Transverse colon (tissue), 4 donors: ENCODE data around the gene C1QA. TPM values are rescaled to one million over a fixed set of nuclear protein-coding genes. Genes with fewer than 3 reads are reported as not detected.

Source experiments
- DNase-seq: peaks from one replicate; pipeline ENCODE4 v3.0.0-alpha.2; 2019
- H3K27ac ChIP-seq, 4 donors: fragments of 200-600 bp; sonication (generic); 2 replicates each; pipeline ENCODE4 v1.5.1; 2016 to 2018; ENCODE audit warnings: inconsistent platforms in 4 of 4
- H3K27me3 ChIP-seq: fragments of 200-600 bp; sonication (generic); 2 replicates; pipeline ENCODE4 v1.5.1; 2017; ENCODE audit warnings: inconsistent platforms
- H3K36me3 ChIP-seq, 4 donors: fragments of 200-600 bp; sonication (generic); 2 replicates each; pipeline ENCODE4 v1.5.1; 2017 to 2019; ENCODE audit warnings: inconsistent platforms in 4 of 4
- H3K4me1 ChIP-seq, 4 donors: fragments of 200-600 bp; sonication (generic); 2 replicates each; pipeline ENCODE4 v1.5.1; 2017 to 2020; ENCODE audit warnings: inconsistent platforms in 4 of 4
- H3K4me3 ChIP-seq, 4 donors: fragments of 200-600 bp; sonication (generic); 1 replicate in 1 of 4; 2 replicates in 3 of 4; pipeline versions ENCODE4 v1.5.1 to v1.6.1; 2017 to 2019; ENCODE audit warnings: inconsistent platforms in 4 of 4
- H3K9me3 ChIP-seq, 2 donors: fragments of 200-600 bp; sonication (generic); 2 replicates each; pipeline ENCODE4 v1.5.1; 2017 to 2019; ENCODE audit warnings: inconsistent platforms in 2 of 2
- EP300 ChIP-seq: sonication (generic); formaldehyde crosslinking; IDR thresholded peaks from one replicate; pipeline ENCODE4 v1.6.1; 2017; ENCODE audit warnings: antibody characterized with exemption, low read depth
- POLR2A ChIP-seq: fragments of 450-650 bp; IDR thresholded peaks from one replicate; pipeline ENCODE4 v1.6.1; 2016; ENCODE audit warnings: antibody characterized with exemption, mild to moderate bottlenecking, moderate library complexity
- POLR2AphosphoS5 ChIP-seq, 3 donors: sonication (generic); formaldehyde crosslinking; IDR thresholded peaks; one replicate each; pipeline ENCODE4 v1.6.1; 2016; ENCODE audit warnings: antibody characterized with exemption in 3 of 3
- WGBS, 2 donors: methylation state at CpG; one replicate each; pipeline ENCODE4 v1.1.5; 2018; ENCODE audit warnings: low coverage in 1 of 2; 5-methylcytosine and 5-hydroxymethylcytosine counted together
- in situ Hi-C, 4 donors: fragments of 200-750 bp; cut with MboI; loops; one replicate each; pipeline versions ENCODE4 v1.15.0 to v1.15.1; 2017; ENCODE audit warnings: low sequenced_read_pairs in 3 of 4, low pct_ligation_motif_present in 1 of 4, low pct_unique_long_range_greater_than_20kb in 1 of 4
- intact Hi-C: fragments of 100-400 bp; cut with DNase I; formaldehyde crosslinking; loops from one replicate; pipeline ENCODE4 v1.15.1; 2023; ENCODE audit warnings: low total_unique reads
- total RNA-seq, 4 donors: library from RNA; depleted of rRNA; stranded (reverse); fragments of >200 nt; gene quantifications; one replicate each; pipeline ENCODE4 v1.1.0, GENCODE V29; 2016
- TF ChIP-seq, protein P1 (sequence below), 5 experiments: fragments of 200-600 bp in 3 of 5; fragments of 450-650 bp in 2 of 5; sonication (generic) in 3 of 5; IDR thresholded peaks; 1 replicate in 2 of 5; 2 replicates in 3 of 5; pipeline ENCODE4 v1.5.1; 2016 to 2017; ENCODE audit warnings: antibody characterized with exemption in 5 of 5, inconsistent platforms in 3 of 5, mild to moderate bottlenecking in 2 of 5, moderate library complexity in 1 of 5

The C1QA gene
- total RNA-seq, 4 donors from 2014 or later = 28.5 to 181 (median 63.0) TPM

DNA sequence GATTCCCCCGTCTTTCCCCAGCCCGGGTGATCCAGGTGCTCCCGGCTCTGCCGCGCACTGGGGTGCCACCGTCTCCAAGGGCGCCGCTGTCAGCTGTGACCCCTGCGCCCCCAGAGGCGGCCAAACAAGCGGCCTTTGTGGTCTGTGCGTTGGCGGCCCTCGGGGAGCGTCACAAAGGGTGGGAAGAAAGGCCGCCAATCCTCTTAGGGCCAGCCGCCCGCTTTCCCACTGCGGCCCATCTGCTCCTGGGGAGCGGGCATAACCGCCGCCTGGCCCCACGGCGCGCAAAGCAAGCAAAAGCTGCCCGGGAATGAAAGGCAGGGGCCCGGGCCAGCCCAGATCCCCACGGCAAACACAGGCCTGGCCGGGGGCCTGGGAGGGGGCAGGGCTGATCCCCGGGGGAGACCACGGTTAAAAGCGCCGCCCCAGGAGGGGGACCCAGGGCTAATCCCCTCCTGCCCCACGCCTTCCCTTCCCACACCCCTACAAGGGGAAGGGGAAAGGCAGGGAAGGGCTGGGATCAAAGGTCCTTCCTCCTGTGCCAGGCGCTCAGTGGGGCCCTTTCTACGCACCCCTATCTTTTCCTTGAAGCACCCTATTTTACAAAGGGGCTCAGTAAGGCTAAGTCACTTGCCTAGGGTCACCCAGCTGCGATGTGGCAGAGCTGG, 40.6 kb downstream of the C1QA start:
- WGBS, 2 donors = 57% methylated on average over 15 to 23 of the region's 37 CpGs
- Histone ChIP-seq H3K36me3 (no peaks in the 10 kb centered on the region), H3K4me1 (peaks cover 0 to 23% (median 7%) of the 10 kb centered on the region in 4 donors), H3K27me3 (peaks cover 21% of the 10 kb centered on the region), H3K4me3 (no peak overlapping the region), H3K27ac (peak overlapping the region in 3 of 4 donors; percentile 5 to 46 (median 28)), H3K9me3 (no peaks in the 10 kb centered on the region)
- DNase-seq = peak; percentile 30
- TF ChIP-seq, protein P1, sequence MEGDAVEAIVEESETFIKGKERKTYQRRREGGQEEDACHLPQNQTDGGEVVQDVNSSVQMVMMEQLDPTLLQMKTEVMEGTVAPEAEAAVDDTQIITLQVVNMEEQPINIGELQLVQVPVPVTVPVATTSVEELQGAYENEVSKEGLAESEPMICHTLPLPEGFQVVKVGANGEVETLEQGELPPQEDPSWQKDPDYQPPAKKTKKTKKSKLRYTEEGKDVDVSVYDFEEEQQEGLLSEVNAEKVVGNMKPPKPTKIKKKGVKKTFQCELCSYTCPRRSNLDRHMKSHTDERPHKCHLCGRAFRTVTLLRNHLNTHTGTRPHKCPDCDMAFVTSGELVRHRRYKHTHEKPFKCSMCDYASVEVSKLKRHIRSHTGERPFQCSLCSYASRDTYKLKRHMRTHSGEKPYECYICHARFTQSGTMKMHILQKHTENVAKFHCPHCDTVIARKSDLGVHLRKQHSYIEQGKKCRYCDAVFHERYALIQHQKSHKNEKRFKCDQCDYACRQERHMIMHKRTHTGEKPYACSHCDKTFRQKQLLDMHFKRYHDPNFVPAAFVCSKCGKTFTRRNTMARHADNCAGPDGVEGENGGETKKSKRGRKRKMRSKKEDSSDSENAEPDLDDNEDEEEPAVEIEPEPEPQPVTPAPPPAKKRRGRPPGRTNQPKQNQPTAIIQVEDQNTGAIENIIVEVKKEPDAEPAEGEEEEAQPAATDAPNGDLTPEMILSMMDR (IDR thresholded peaks at IDR 0.05) = no peak
- no peak for TF ChIP-seq POLR2A
- intact Hi-C loops = no loop called here
- in situ Hi-C loops = loop anchor here in 2 of 4 donors (25.0 kb wide), 1 partner anchor 210 kb away; no protein-coding TSS in a partner anchor

DNA sequence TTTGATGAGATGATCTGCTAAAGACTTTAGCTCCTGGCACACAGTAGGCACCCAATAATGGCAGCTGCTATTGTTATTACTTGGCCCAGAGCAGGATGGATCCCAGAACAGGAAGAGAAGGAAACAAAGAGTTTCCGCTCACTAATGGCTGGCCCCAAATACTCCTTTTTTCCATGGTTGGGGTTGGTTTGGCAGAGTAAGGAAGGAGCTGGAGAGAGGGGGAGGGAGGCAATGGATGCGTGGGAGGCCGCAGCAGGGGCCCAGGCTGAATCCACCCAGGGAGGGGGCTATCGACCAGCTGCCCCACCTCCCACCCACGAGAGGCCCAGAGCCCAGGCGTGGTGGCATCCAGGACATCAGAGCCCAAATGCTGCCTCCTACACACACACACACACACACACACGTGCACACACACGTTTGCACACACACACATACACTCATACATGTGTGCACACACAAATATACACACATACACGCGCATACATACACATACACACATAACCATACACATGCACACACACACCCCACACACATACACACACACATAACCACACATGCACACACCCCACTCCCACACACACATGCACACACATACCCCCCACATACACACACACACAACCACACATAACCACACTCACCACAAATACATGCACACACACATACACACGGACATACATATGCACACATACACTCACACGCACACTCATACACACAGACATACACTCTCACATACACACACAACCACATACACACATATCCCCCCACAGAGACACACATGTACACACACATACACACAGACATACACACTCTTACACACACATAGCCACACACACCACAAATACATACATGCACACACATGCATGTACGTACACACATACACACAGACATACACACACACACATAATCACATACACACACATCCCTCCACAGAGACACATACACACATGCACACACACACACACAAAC, 41.8 kb downstream of the C1QA start:
- H3K4me1 ChIP-seq = peaks cover 0 to 23% (median 7%) of the 10 kb centered on the region in 4 donors
- H3K9me3 ChIP-seq = no peaks in the 10 kb centered on the region
- no peak overlapping the region for H3K27ac ChIP-seq
- H3K4me3 ChIP-seq = no peak overlapping the region
- no peaks in the 10 kb centered on the region for H3K36me3 ChIP-seq
- no peak for TF ChIP-seq EP300
- no peak for TF ChIP-seq POLR2A
- TF ChIP-seq, protein P1 (IDR thresholded peaks at IDR 0.05) = no peak
- TF ChIP-seq POLR2AphosphoS5 (IDR thresholded peaks at IDR 0.05) = no peak
- in situ Hi-C loops (loop anchor here in 2 of 4 donors (25.0 kb wide), 1 partner anchor 209 kb away; no protein-coding TSS in a partner anchor), intact Hi-C loops (no loop called here)
- WGBS, 2 donors = 80 to 87% methylated on average over 3 to 12 of the region's 13 CpGs
- DNase-seq = no peak
- H3K27me3 ChIP-seq = peaks cover 18% of the 10 kb centered on the region

DNA sequence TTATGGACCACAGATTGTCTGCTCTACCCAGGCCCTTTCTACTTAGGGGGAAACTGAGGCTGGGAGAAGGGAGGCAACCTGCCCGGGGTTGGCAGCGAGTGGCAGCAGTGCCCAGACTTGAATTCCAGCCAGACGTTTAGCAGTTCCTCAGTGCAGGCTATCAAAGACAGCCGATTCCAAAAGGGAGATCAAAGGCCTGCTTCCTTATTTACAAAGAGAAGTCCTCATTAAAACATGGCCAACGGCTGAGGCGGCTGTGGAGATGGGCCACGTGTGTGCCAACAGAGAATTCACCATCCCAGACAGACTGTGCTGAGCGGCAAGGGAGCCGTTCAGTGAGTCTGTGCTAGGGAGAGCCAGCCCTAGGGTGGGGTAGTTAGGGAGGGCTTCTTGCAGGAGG, 44.3 kb downstream of the C1QA start:
- intact Hi-C loops = no loop called here
- Histone ChIP-seq H3K27ac (peak overlapping the region in 3 of 4 donors; percentile 16 to 30 (median 25)), H3K36me3 (no peaks in the 10 kb centered on the region), H3K9me3 (no peaks in the 10 kb centered on the region), H3K27me3 (peaks cover 8% of the 10 kb centered on the region), H3K4me3 (no peak overlapping the region), H3K4me1 (peaks cover 0 to 21% (median 7%) of the 10 kb centered on the region in 4 donors)
- 63% methylated on average over 9 of the region's 9 CpGs; no CpG with 5 or more reads in 1 of the 2 donors for WGBS, 2 donors
- in situ Hi-C loops = loop anchor here in 2 of 4 donors (25.0 kb wide), 1 partner anchor 207 kb away; no protein-coding TSS in a partner anchor
- TF ChIP-seq EP300 (no peak), POLR2A (no peak), POLR2AphosphoS5 (IDR thresholded peaks at IDR 0.05) (peak in 1 of 3 donors; percentile 32)
- TF ChIP-seq, protein P1 (IDR thresholded peaks at IDR 0.05) = no peak
- DNase-seq = peak; percentile 62
